DMS114 treated with DMSO at 0.1 percent for 48 hours (cell line): ENCODE data around the gene PMM2.
"Not testable (repeated sequence)": the region's sequence is repeated elsewhere in the genome, so short reads cannot be mapped to it uniquely, and the experiment has no call there.

ENCODE experiments used
- DNase-seq: peaks from one replicate; lab custom pipeline; 2025; ENCODE audit not compliant: unreplicated experiment; lab: John Stamatoyannopoulos, UW

The PMM2 gene

GRCh38 chr16:8816967-8817655 lies 19.5 kb downstream of the PMM2 start:
- DNase-seq, result no peak

- no peak for DNase-seq
These were observed 21.0 kb downstream of the PMM2 start for GRCh38 chr16:8818504-8819270.

- no peak for DNase-seq
These were observed 21.9 kb downstream of the PMM2 start for GRCh38 chr16:8819411-8820034.

- DNase-seq, result no peak
These were observed 24.8 kb downstream of the PMM2 start for GRCh38 chr16:8822403-8822802.

- DNase-seq, result no peak
These were observed 28.7 kb downstream of the PMM2 start for GRCh38 chr16:8826278-8826879.

- no peak for DNase-seq
These were observed 31.0 kb downstream of the PMM2 start for GRCh38 chr16:8828541-8829165.

- no peak for DNase-seq
These were observed 33.8 kb downstream of the PMM2 start for GRCh38 chr16:8831450-8831849.

- DNase-seq, result no peak
These were observed 34.5 kb downstream of the PMM2 start for GRCh38 chr16:8831871-8832716.

- no peak for DNase-seq
These were observed 35.1 kb downstream of the PMM2 start for GRCh38 chr16:8832717-8833105.

- DNase-seq, result not testable (repeated sequence)
These were observed 39.2 kb downstream of the PMM2 start for GRCh38 chr16:8836797-8837196.

GRCh38 chr16:8837594-8837993 lies 40.0 kb downstream of the PMM2 start:
- not testable (repeated sequence) for DNase-seq

GRCh38 chr16:8842016-8842415 lies 44.4 kb downstream of the PMM2 start:
- not testable (repeated sequence) for DNase-seq

- DNase-seq, result not testable (repeated sequence)
These were observed 45.7 kb downstream of the PMM2 start for GRCh38 chr16:8843296-8843695.

- no peak for DNase-seq
These were observed 48.2 kb downstream of the PMM2 start for GRCh38 chr16:8845699-8846298.

GRCh38 chr16:8846401-8846932 lies 48.8 kb downstream of the PMM2 start:
- no peak for DNase-seq

- DNase-seq, result no peak
These were observed 49.5 kb downstream of the PMM2 start for GRCh38 chr16:8847145-8847544.

GRCh38 chr16:8847623-8848022 lies 50.0 kb downstream of the PMM2 start:
- DNase-seq, result no peak

- no peak for DNase-seq
These were observed 50.7 kb downstream of the PMM2 start for GRCh38 chr16:8848231-8848938.

GRCh38 chr16:8848939-8849391 lies 51.3 kb downstream of the PMM2 start:
- no peak for DNase-seq
